Ramos (cell line): ENCODE data around the gene CLCN6.
"Not testable (repeated sequence)": the region's sequence is repeated elsewhere in the genome, so short reads cannot be mapped to it uniquely, and the experiment has no call there.

Experiments used
- in situ Hi-C: fragments of 300-500 bp; cut with MboI; formaldehyde crosslinking; loops from one replicate; pipeline ENCODE4 v1.14.3; 2022; ENCODE audit warnings: low sequenced_read_pairs; ENCODE audit not compliant: unreplicated experiment

Gene CLCN6

GRCh38 chr1:11794446-11795237 is 11.3 kb upstream of the CLCN6 start:
- in situ Hi-C loops: no loop called here

- in situ Hi-C loops: no loop called here
Observed at GRCh38 chr1:11795238-11795890, 10.6 kb upstream of the CLCN6 start.

DNA sequence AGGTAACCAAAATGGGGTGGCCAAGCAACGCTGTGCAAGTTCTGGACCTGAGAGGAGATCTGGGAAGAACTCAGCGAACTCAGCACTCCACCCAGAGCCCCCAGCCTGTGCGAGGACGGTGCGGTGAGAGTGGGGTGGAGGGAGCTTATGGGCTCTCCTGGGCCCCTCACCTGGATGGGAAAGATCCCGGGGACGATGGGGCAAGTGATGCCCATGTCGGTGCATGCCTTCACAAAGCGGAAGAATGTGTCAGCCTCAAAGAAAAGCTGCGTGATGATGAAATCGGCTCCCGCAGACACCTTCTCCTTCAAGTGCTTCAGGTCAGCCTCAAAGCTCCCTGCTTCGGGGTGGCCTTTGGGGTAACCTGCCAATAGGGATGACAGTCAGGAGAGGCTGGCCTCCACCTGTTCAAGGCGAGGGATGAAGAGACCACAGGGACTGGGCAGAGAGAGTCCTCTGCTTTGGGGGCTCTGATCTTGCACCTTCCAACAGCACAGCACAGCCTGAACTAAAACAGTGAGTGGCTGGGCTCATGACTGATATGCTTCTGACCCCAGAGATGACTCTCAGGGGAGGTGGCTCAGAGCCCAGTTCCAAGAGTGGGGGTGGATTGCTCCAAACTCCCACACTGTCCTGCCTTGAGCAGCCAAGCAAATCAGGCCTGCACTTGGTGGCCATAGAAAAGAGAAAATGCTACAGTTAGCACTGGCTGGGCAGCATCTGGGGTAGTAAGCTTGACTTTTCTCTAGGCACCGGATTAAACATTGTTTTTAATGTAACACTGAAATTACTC is 9.8 kb upstream of the CLCN6 start:
- in situ Hi-C loops: no loop called here

DNA sequence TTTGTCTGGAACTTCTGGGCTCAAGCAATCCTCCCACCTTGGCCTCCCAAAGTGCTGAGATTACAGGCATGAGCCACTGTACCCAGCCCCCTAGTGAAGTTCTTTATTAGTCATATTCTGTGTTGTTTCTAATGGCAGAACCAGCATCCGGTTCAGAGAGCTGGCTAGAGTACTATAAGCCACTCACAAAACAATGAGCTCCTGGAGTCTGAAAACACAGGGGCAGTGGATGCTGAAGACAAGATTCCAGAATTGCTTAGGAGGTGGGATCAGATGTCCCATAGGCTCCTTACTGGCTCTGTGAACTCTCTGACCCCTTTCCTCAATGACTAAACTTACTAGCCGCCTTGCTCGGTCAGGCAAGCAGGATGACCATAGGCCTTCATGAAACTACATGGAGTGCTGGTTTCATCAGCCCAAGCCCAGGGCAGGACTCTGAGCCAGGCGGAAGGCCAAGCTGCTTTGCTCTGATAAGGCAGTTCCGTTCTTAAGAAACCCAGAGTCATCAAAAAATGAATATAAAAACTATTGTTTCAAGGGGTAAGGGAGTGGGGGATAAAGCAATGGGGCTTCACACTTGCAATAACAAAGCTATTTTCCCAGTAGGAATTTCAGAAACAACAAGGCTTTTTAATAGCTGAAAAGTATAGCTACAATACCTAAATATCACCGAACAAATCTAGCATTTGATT is 8.3 kb upstream of the CLCN6 start:
- in situ Hi-C loops: no loop called here

DNA sequence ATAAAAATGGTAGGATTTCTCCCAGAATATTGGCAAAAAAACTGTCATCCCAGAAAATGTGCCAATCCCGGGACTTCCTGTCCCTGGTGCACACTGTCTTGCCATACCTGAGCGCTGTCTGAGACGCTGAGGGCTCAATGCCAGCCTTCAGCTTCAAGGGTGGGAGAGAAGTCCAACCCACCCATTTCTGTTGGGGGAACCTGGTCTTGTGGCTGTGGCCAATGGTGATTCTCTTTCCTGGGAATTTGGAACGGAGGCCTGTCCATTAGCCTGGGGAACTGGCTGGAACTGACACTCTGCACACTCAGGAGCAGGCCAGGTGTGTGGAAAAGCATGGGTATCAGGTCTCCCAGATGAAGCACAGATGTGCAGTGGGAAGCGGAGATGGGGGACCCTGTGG is 6.9 kb upstream of the CLCN6 start:
- in situ Hi-C loops: no loop called here

DNA sequence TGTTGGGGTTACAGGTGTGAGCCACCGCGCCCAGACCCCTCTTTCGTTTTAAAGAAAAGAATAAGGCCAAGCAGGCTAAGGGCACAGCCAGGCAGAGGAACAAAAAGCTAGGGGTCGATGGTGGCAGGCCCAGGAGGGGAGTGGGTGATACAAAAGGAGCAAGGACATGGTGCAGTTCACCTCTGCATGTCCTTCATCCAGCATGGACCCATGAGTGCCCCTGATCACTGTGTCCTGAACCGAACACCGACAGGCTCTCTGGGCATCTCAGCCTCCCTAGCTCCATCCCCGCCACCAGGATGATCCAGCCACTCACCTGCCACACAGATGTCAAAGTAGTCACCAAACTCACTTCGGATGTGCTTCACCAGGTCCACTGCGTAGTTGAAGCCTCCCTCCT is 6.1 kb upstream of the CLCN6 start:
- in situ Hi-C loops: no loop called here

DNA sequence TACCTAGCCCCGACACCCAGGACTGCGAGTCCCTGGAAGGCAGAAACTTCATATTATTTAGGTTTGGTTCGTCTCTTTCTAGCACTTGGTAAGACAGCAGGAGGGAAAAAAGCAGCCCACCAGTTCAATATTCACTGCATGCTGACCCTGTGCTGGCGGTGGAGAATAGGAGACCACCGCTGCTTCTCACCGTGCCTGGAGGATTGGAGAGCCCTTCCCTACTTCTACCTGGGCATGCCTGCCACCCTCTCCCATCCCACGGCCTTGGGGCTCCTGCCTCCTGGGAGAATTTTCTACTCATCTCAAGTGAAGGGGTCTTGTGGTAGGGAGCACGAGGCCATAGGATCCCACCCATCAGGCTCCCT is 5.6 kb upstream of the CLCN6 start:
- in situ Hi-C loops: no loop called here

GRCh38 chr1:11800756-11801433 is 5.1 kb upstream of the CLCN6 start:
- in situ Hi-C loops: no loop called here

- in situ Hi-C loops: no loop called here
Observed at GRCh38 chr1:11802616-11802972, 3.4 kb upstream of the CLCN6 start.

GRCh38 chr1:11802973-11803885 is 2.8 kb upstream of the CLCN6 start:
- in situ Hi-C loops: no loop called here

DNA sequence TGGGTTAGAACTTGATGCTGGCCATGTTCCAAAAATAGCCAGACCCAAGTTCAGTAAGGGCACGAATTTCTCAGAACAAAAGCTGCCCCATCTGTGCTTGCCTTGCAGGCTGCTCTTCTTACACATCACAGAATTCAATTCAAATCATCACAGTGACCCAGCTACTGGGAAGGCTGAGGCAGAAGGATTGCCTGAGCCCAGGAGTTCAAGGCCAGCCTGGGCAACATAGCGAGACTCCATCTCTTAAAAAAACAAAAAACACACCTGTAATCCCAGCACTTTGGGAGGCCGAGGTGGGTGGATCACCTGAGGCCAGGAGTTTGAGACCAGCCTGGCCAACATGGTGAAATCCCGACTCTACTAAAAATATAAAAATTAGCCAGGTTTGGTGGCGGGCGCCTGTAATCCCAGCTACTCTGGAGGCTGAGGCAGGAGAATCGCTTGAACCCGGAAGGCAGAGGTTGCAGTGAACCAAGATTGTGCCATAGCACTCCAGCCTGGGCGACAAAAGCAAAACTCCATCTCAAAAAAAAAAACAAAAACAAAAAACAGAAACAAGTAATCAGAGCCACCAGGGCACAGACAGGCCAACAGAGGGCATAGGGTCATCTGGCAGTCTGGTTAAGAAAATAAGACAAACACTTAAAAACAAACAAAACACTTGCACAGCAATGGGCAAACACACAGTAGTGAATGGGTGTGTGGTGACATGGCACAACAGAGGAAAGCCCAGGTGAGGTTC is 1.9 kb upstream of the CLCN6 start:
- in situ Hi-C loops: not testable (repeated sequence)

DNA sequence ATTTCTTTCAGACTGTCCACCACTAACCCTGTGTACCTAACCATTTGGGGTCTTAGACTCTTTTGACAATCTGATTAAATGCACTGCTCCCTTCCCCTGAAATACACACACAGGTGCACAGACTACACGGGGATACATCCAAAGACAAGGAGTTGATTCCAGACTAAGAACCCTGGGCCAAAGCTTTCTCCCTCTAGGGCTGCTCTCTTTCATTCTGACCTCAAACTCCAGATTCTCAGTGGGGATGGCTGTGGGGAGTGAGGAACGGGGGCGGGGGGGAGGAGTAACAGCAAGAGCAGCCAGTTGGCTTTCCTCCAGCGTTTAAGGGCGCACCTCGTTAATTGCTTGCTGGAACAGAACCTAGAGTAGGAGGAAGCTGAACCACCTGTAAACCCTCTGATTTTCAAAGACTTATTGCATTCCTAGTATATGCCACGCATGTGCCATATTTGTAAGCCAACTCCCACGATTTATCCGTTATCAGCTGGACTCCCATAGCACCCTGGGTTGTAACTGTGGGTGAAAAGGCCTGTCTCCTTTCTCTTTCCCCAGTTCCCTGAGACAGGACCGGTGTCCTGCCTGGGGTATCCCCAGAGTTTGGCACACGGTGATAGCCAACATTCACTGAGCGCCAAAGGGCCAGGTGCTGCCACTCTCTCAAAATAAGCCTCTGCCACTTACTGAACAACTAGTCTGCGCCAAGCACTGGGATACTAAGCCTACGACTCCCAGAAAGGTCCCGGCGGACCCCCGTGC is 1.1 kb upstream of the CLCN6 start:
- in situ Hi-C loops: no loop called here

- in situ Hi-C loops: no loop called here
Observed at GRCh38 chr1:11806307-11806936, 431 bp downstream of the CLCN6 start.

GRCh38 chr1:11807133-11807532 is 1.1 kb downstream of the CLCN6 start:
- in situ Hi-C loops: no loop called here

DNA sequence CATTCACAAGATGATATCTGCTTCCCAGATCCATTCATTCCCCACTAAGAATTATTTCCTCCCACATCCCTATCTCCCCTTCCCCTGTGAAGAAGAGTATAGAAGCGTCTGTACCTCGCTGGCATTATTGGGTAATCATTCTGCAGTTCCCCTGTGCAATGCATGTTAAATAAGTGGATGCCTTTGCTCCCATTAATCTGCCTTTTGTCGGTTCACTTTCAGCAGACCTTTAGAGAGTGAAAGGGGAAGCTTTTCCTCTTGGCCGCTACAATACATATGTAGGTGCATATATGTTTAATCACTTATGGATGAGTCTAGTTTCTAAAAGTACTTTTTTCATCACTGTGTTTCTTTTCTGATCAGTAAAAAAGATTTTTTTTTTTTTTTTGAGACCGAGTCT is 7.0 kb downstream of the CLCN6 start:
- in situ Hi-C loops: no loop called here

GRCh38 chr1:11817192-11817591 is 11.2 kb downstream of the CLCN6 start:
- in situ Hi-C loops: no loop called here

GRCh38 chr1:11822091-11822490 is 16.1 kb downstream of the CLCN6 start:
- in situ Hi-C loops: no loop called here
